WI38 (cell line): ENCODE results near the gene VPS39.

Experiments used
- H3K4me3 ChIP-seq: 2 replicates; pipeline ENCODE4 v1.5.1; 2011; ENCODE audit warnings: low read depth, mild to moderate bottlenecking, control low read depth, low read length
- TF ChIP-seq, protein P1 (sequence below): IDR thresholded peaks from 2 replicates; pipeline ENCODE4 v1.5.1; 2012; ENCODE audit warnings: low read depth, mild to moderate bottlenecking, control low read depth, low read length

Gene VPS39

DNA sequence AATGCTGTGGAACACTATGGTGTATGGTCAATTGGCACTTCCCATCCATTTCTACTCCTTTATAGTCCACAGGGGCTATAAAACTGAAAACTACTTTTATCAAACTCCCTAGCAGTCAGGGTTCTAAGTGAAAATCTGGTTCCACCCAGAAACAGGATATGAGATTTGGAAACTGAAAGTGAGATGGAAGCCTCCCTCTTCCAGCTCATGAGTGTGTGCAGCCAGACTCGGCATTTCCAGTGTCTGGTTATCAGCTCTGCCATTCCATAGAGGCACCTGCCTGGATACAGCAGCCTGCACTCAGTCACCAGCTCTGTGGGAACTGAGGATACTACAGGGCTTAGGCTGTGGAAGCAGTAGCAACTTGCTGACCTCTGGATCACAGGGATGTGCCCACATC lies 37.0 kb downstream of the VPS39 start:
- TF ChIP-seq, protein P1, sequence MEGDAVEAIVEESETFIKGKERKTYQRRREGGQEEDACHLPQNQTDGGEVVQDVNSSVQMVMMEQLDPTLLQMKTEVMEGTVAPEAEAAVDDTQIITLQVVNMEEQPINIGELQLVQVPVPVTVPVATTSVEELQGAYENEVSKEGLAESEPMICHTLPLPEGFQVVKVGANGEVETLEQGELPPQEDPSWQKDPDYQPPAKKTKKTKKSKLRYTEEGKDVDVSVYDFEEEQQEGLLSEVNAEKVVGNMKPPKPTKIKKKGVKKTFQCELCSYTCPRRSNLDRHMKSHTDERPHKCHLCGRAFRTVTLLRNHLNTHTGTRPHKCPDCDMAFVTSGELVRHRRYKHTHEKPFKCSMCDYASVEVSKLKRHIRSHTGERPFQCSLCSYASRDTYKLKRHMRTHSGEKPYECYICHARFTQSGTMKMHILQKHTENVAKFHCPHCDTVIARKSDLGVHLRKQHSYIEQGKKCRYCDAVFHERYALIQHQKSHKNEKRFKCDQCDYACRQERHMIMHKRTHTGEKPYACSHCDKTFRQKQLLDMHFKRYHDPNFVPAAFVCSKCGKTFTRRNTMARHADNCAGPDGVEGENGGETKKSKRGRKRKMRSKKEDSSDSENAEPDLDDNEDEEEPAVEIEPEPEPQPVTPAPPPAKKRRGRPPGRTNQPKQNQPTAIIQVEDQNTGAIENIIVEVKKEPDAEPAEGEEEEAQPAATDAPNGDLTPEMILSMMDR, result no peak
- no peak overlapping the region for H3K4me3 ChIP-seq

- TF ChIP-seq, protein P1, result no peak
- H3K4me3 ChIP-seq, result no peak overlapping the region
Measured at GRCh38 chr15:42166225-42166940, 41.7 kb downstream of the VPS39 start.

DNA sequence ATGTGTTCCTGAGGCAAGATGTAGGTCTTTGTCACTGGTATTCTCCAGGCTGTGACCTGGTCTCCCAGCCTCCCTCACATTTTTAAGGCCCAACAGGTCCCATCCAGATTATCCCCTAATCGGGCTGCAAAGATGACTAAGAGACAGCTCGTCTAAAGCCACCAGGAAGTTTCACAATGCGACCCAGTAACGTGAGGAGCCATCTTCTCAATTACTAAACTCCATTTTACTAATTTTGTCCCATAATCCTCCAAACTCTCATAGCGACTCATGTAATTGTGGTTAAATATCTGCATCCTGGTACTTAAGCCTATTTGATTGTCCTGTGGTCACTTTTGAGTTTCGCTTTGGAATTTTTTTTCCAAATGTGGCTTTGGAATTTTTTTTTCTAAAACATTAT lies 43.0 kb downstream of the VPS39 start:
- no peak overlapping the region for H3K4me3 ChIP-seq
- TF ChIP-seq, protein P1, result no peak

GRCh38 chr15:42163947-42164550 lies 44.1 kb downstream of the VPS39 start:
- no peak overlapping the region for H3K4me3 ChIP-seq
- TF ChIP-seq, protein P1, result no peak

- no peak overlapping the region for H3K4me3 ChIP-seq
- TF ChIP-seq, protein P1, result no peak
Measured at GRCh38 chr15:42163291-42163690, 44.8 kb downstream of the VPS39 start.

GRCh38 chr15:42160136-42160535 lies 48.0 kb downstream of the VPS39 start:
- TF ChIP-seq, protein P1, result no peak
- no peak overlapping the region for H3K4me3 ChIP-seq

GRCh38 chr15:42159381-42160015 lies 48.6 kb downstream of the VPS39 start:
- TF ChIP-seq, protein P1, result no peak
- no peak overlapping the region for H3K4me3 ChIP-seq
